ENCODE measurements around the gene IRAK1.

IRAK1 gene

DNA sequence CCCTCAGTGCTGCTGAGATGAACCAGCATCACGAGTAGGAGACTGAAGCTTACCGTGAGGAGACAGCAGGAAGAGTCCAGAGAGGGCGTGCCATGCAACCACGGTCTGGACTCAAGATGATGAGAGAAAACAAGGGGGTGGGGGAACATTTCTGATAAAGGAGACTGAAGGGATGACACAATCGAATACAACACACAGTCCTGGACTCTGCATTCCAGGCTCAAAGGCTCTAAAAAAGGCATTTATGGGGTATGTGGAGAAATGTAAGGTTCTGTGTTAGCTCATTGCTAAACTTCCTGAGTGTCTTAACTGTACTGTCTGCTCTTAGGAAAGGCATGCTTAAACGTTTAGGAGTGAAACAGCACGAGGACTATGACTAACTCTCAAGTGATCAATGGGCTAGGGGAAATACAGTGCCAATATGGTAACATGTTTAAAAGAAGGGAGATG lies 20.6 kb upstream of the IRAK1 start:
- DNase-seq = peak; percentile 76

- no peak for DNase-seq
These were observed 19.9 kb upstream of the IRAK1 start for GRCh38 chrX:154039577-154039976.

- DNase-seq = no peak
These were observed 19.0 kb upstream of the IRAK1 start for GRCh38 chrX:154038656-154039055.

DNA sequence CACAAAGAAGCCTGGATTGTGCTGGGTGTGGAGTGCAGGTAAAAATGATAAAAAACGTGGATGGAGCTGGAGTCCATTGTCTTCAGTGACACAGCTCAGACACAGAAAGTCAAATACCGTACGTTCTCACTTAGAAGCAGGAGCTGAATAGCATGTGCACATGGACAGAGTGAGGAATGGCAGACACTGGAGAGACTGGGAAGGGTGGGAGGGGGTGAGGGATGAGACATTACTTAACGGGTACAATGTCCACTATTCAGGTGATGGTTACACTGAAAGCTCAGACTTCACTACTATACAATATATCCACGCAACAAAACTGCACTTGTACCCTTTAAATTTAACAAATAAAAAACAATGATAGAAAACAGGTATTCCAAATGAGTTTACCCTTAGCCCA lies 18.1 kb upstream of the IRAK1 start:
- DNase-seq = no peak

- DNase-seq = no peak
These were observed 16.8 kb upstream of the IRAK1 start for GRCh38 chrX:154036513-154036912.

DNA sequence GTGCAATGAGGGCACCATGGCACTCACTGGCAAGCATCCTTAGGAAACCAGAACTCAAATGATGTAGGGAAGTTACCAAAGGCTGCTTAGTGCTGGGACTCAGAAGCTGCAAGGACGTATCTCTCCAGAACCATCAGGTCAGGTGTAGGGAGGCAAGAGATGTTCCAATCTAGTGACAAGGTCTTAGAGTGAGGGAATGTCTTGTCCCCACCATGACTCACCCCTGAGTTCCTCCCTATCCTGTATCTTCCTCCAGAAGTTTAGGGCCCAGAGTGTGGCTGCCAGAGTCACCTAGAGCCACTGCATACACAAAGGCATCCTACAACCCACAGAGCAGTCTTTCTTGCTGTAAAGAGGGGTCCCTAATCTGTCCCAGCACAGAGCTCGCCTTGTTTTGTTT lies 14.1 kb upstream of the IRAK1 start:
- no peak for DNase-seq

- DNase-seq = no peak
These were observed 13.0 kb upstream of the IRAK1 start for GRCh38 chrX:154032653-154033052.

GRCh38 chrX:154032160-154032559 lies 12.5 kb upstream of the IRAK1 start:
- DNase-seq = no peak

GRCh38 chrX:154030715-154031305 lies 11.1 kb upstream of the IRAK1 start:
- no peak for DNase-seq

- DNase-seq = no peak
These were observed 10.6 kb upstream of the IRAK1 start for GRCh38 chrX:154030266-154030665.

- no peak for DNase-seq
These were observed 9.7 kb upstream of the IRAK1 start for GRCh38 chrX:154029439-154029838.

DNA sequence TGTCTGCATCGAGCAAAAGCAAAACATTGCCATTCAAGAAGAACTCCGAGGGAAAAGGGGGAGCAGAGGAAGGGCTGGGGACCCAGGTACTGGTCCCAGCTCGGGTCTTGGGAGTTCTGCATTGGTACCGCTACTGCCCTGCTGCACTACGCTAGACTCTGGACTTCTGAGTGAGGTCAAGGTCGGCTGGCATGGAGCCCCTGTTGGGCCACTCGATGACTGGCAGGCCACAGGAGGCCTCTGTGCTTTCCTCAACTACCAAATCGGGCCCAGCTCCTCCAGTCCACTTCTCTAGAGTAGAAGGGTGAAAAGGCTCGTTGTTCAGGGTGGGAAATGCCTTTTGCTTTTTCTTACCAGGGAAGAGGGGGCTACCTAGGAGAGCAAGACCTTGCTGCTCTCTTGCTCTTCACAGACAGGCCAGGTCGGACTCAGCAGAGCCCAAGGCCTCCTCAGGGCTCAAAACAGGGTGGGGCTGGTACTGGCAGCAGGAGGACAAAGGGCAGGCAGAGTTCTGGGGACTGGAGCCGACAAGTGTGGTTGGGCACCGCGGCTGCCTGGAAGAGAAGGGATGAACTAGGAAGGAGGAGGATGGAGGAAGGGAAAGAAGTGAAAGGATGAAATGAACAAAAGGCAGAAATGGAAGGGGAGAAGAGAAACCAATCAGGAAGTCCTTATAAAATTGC lies 8.9 kb upstream of the IRAK1 start:
- no peak for DNase-seq

- DNase-seq = no peak
These were observed 8.3 kb upstream of the IRAK1 start for GRCh38 chrX:154027986-154028385.

DNA sequence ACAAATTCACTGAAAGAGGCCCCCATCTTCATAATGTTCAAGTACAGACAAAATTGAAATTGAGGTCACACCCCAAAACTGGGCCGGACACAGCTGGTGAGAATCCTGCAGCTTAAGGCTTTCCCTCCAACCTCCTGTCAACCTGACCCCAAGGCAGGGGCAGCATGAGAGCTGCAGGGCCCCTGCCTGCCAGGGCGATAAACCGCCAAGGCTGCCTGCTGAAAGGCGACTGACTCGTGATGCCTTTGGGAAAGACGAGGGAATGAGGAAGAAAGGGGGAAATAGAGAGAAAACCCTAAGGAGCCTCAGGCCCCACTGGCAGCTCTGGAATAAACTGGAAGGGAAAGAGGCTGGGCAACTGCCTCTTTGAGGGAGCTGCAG lies 7.3 kb upstream of the IRAK1 start:
- no peak for DNase-seq

GRCh38 chrX:154026136-154027021 lies 6.7 kb upstream of the IRAK1 start:
- DNase-seq = peak; percentile 23

- no peak for DNase-seq
These were observed 5.5 kb upstream of the IRAK1 start for GRCh38 chrX:154025230-154025629.

DNA sequence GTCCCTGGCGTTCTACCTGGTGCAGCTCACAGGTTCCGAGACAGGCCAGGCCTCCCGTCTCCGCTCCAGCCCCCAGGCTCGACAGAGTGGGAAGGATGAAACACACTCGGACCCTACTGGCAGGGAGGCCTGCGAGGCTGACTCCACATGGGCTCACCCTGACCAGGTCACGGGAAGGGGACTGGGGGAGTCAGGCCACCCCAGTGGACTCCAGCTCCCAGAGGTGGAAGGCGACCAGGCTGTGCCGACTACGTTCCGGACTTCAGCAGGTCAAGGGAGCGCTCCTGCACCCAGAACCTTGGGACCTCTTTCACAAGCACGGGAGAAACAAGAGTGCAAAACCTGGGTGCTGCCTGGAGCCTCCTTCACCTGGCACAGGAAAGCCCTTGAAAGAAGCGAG lies 4.6 kb upstream of the IRAK1 start:
- DNase-seq = no peak

- no peak for DNase-seq
These were observed 3.7 kb upstream of the IRAK1 start for GRCh38 chrX:154023276-154024000.

- no peak for DNase-seq
These were observed 2.4 kb upstream of the IRAK1 start for GRCh38 chrX:154022108-154022507.

GRCh38 chrX:154021131-154021611 lies 1.5 kb upstream of the IRAK1 start:
- peak; percentile 48 for DNase-seq

DNA sequence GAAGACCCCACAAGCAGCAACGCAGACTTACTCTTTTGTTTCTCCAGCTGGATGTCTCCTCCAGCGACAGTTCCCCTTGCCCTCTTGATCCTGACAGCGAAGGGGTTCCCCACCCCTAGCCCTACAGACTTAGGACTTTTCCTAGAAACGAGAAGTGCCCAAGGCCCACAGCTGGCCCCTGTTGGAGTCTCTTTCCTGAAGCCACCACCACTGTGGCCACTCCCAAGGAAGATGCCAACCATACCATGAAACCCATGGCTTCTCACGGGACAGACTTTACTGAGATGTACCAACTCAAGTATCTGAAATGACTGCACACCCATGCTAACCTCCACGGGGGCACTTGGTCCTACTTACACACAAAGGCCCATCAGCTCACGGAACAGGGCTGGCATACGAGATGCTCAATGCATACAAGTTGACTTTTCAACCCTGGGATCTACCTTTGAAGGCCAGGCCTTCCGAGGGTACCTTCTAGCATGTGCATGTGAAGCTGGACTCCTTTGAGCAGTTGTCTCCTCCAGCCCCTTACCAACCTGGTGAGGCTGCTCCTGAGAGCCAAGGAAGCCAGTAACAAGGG lies 924 bp upstream of the IRAK1 start:
- DNase-seq = no peak

DNA sequence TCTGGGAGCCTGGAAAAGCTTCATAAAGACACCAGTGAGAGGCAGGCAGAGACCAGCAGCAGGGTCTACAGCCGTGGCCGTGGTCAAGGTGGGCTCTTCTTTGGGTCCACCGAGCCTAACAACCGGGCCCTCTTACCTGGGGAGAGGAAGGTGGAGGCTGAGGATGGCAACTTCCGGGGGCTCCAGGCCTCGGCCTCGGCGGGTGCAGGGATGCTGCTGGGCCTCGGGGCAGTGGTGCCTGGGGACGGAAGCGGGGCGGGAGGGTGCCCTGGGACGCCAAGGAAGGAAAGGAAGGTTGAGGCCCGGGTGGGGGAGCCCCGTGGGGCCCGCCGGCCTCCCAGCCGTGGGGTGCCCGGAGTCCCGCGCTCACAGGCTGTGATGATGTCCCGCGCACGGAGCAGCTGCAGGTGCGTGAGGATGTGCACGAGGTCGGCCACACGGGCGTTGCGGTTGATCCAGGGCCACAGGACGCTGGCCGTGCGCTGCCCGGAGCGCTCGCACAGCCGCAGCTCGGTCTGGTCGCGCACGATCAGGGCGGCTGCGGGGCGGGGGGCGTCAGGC lies 561 bp downstream of the IRAK1 start:
- DNase-seq = no peak
